ENCODE results near the gene LDLRAD2. TPM values are rescaled to one million over a fixed set of nuclear protein-coding genes. Genes with fewer than 3 reads are reported as not detected.
"Not testable (repeated sequence)": the region's sequence is repeated elsewhere in the genome, so short reads cannot be mapped to it uniquely, and the experiment has no call there.

Gene LDLRAD2
- total RNA-seq, 1 donor from 2014 or later: not detected

GRCh38 chr1:21783679-21784603, 28.1 kb upstream of the LDLRAD2 start:
- no peak for DNase-seq (ENCODE audit: low read depth in 2 of 2)

GRCh38 chr1:21785764-21786163, 26.3 kb upstream of the LDLRAD2 start:
- not testable (repeated sequence) for DNase-seq (ENCODE audit: low read depth in 2 of 2)

GRCh38 chr1:21786640-21787039, 25.4 kb upstream of the LDLRAD2 start:
- DNase-seq (ENCODE audit: low read depth in 2 of 2): no peak

GRCh38 chr1:21793104-21793503, 19.0 kb upstream of the LDLRAD2 start:
- DNase-seq (ENCODE audit: low read depth in 2 of 2): no peak

DNA sequence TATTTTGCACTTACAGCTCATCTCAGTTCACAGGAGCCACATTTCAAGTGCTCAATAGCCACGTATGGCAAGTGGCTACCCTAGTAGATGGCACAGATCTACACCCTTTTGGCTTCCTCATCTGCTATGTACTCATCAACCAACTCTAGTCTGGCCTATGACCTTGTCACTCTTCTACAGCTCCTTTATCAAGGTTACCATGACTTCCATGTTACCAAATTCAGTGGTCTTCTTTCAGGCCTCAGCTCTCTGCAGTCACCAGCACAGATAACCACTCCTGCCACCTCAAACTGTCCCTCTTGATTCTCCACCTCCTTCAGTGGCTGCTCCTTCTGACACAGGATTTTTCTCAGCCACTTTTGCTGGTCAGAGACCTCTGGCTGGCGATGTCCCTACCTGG, 17.4 kb upstream of the LDLRAD2 start:
- DNase-seq (ENCODE audit: low read depth in 2 of 2): no peak

GRCh38 chr1:21795075-21795474, 17.0 kb upstream of the LDLRAD2 start:
- no peak for DNase-seq (ENCODE audit: low read depth in 2 of 2)

DNA sequence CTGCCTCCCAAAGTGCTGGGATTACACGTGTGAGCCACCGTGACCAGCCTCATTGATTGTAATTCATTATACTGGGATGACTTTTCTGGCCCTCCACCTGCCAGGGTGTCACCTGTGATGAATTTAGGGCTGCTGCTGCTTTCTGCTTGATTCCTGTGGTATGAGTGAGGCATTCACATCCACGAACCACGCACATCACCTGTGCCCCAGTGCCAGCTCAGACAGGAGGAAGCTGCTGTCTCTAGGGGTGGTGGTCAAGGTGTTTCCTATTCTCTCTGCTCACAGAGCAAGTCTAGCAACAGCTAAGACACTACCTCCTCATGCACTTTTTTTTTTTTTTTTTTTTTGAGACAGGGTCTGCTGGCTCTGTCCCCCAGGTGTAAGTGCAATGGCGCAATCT, 12.3 kb upstream of the LDLRAD2 start:
- no peak for DNase-seq (ENCODE audit: low read depth in 2 of 2)

- DNase-seq (ENCODE audit: low read depth in 2 of 2): no peak
These were observed 11.0 kb upstream of the LDLRAD2 start for GRCh38 chr1:21801100-21801499.

- DNase-seq (ENCODE audit: low read depth in 2 of 2): no peak
These were observed 7.5 kb upstream of the LDLRAD2 start for GRCh38 chr1:21804536-21804935.

- no peak for DNase-seq (ENCODE audit: low read depth in 2 of 2)
These were observed 1.5 kb downstream of the LDLRAD2 start for GRCh38 chr1:21813542-21813941.

GRCh38 chr1:21814241-21814918, 2.3 kb downstream of the LDLRAD2 start:
- no peak for DNase-seq (ENCODE audit: low read depth in 2 of 2)

DNA sequence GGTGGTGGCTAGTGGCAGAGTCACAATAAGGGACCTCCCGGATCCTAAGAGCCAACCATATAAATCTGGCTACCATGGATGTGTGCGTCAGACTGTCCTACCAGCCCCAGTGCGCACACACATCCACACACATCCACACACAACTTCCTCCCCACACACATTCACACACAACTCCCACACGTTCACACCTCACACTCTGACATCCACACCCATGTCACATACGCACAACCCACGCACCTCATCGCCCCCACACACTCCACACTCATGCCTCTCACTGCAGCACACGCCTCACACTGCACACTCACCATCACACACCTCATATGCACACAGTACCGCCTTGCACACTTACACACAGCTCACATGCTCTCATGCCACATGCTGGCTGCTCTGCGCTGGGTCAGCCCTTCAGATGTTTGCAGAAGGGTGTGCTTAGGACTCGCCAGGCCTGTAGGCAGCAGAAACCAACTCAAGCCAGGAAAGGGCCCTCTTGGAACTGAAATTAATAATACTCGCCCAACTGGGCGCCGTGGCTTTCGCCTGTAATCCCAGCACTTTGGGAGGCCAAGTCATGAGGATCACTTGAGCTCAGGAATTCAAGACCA, 3.0 kb downstream of the LDLRAD2 start:
- DNase-seq (ENCODE audit: low read depth in 2 of 2): no peak

- peak; percentile 39 to 87 for DNase-seq (ENCODE audit: low read depth in 2 of 2)
These were observed 3.8 kb downstream of the LDLRAD2 start for GRCh38 chr1:21815724-21816321.

DNA sequence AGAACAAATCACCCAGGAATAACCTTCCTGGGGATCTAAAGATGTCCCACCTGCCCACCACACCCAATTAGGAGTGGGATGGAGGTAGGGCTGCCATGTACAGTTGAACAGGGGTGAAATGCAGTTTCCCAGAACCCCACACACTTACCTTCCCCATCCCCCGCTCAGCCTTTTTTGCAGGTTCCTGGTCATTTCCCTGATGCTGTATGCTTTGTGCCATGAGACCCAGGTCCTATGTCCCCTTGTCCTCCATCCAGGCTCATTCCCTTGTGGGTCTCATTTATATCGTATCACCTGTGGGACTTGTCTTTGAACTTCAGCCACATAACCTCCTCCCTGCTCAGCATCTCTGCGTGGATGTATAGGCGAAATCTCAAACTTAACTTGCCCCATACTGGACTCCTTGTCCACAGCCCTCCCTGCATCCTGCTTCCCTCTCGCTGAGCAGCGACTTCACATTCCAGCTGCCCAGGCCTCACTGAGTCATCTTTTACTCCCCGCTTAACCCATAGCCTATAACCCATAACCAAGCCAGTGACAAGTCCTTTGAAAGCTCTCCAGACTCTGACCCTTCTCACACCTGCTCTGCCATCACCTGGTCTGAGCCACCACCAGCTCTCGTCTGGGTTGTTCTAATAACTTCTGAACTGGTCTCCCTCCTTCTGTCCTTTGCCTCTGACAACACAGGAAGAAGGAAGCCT, 4.7 kb downstream of the LDLRAD2 start:
- peak in 1 of 2 donors; percentile 53 for DNase-seq (ENCODE audit: low read depth in 2 of 2)

DNA sequence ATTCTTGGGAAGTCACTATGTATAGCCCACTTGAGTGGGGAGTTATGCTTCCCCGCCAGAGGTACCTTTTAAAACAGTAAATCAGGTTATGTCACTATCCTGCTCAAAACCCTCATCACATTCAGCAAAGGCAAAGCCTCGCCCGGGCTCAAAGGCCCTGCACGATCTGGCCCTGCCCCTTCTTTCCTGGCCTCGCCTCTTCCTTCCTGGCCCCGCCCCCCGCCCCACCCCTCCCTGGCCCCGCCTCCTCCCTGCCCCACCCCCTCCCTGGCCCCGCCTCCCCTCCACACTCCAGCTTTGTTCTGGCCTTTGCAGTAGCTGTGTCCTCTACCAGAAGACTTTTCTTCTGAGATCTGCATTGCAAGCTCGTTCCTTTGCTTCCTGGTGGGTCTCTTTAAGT, 6.6 kb downstream of the LDLRAD2 start:
- DNase-seq (ENCODE audit: low read depth in 2 of 2): peak in 1 of 2 donors; percentile 68

- DNase-seq (ENCODE audit: low read depth in 2 of 2): no peak
These were observed 8.7 kb downstream of the LDLRAD2 start for GRCh38 chr1:21820597-21821232.

- no peak for DNase-seq (ENCODE audit: low read depth in 2 of 2)
These were observed 9.4 kb downstream of the LDLRAD2 start for GRCh38 chr1:21821385-21822019.

DNA sequence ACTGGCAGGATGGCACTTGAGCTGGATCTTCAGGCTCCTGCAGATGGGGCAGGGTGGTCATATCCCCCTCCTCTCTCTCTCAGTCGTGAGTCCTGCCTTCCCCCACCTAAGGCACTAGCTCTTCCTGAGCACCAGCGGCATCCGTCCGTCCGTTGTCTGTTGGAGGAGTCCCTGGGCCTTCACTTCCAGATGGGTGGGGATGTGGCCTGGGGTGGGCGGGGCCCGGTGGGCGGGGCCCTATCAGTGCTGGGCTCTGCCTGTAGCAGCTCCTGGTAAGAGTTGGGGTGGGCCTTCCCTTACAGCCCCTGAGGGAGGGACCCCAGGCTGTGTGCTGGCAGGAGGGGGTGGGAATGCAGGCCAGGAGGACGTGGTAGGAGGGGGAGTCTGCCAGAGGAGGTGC, 10.3 kb downstream of the LDLRAD2 start:
- DNase-seq (ENCODE audit: low read depth in 2 of 2): no peak

DNA sequence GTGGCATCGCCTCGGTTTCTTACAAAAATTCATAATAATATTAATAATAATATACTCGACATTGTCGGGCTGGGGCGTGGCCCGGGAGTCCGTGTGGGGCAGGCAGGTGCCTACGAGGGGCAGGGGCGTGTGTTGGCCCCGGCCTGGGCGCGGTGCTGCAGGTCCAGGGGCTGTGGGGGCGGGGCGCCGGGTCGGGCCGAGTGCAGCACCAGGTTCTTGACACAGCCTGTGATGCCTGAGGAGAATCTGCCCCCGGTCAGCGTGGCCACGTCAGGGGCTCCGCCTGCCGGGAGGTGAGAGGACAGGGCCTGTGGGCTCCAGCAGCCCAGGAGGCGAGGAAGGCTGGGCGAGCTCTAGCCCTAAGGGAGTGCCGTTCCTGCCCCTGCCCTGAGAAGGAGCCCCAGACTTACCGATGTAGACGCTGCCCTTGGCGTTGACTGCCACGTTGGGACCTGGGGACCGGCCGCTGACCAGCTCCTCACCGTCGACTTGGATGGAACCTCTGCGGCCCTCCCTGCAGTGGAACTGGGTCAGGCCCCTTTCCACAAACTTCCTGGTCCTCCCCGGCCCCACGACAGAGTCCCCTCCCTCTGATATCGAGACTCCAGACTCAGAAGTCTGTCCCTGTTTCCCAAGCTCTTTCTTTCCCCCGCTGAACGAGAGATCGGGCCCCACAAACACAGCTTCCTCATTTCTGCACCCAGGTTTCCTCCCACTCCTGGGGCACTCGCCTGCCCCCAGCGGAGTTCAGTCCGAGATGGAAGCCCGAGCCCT, 11.3 kb downstream of the LDLRAD2 start:
- DNase-seq (ENCODE audit: low read depth in 2 of 2): no peak

Measured in dermis microvascular lymphatic vessel endothelial cell (primary cell).